HL-60 (cell line): ENCODE data around the gene RAPGEF2.

ENCODE experiments used
- CTCF ChIP-seq: IDR thresholded peaks from one replicate; pipeline ENCODE4 v1.5.1; 2011; ENCODE audit warnings: low read length, control low read depth, inconsistent platforms; ENCODE audit not compliant: insufficient read depth
- SPI1 ChIP-seq: IDR thresholded peaks from 2 replicates; pipeline ENCODE4 v1.6.1; 2012; ENCODE audit warnings: low read depth, mild to moderate bottlenecking, borderline replicate concordance

GRCh38 chr4:159337041-159337440 lies 234.2 kb downstream of the RAPGEF2 start:
- TF ChIP-seq CTCF (no peak), SPI1 (no peak)
